Measurements from ENCODE around the gene MACC1.

- TF ChIP-seq CTCF (conservative IDR thresholded peaks at IDR 0.05; ENCODE audit: low read depth, low read length) (no peak), EZH2 (IDR thresholded peaks at IDR 0.05; ENCODE audit: low read length, unreplicated experiment) (no peak), EZH2phosphoT487 (IDR thresholded peaks at IDR 0.05; ENCODE audit: borderline replicate concordance, low read length) (no peak)
These were observed 52.6 kb downstream of the MACC1 start for GRCh38 chr7:20164425-20165145.

All from PC-3 (cell line).